ENCODE results near the gene STXBP6. TPM values are rescaled to one million over a fixed set of nuclear protein-coding genes. Genes with fewer than 3 reads are reported as not detected.

STXBP6 gene
- total RNA-seq, 2 experiments from 2014 or later, result not detected

DNA sequence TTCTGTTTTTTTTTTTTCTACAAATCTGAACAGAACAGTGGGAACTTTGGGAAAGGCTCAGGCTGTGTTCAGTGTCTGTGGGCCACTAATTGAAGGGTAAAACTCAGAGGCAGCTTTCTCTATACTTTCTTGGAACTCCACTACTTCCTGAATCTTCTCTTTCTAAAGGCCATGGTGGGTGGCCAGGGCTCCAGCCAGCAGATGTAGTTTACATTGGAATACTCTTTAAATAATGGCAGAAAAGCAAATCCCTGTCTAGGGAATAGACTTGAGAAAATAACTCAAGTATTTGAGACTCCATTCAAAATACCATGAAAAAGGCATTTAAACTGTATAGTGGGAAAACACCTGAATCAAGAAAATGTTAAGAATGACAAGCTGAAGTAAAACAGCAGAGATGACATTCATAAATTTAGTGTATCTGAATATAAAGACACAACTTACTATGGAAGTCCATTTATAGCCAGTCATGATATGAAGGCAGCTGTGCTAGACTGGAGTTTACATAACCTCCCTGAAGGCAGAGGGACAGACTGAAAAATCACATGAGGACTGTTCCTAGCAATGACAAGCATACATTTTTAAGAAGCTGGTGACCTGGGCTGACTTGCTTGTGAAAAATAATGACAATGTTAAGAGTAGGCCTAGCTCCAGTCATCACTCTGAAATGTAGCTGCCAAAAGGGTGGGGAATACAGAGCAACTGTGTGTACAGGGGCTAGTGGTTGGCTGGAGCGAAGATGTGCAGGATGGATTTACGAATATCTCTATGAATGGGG, 168.6 kb downstream of the STXBP6 start:
- ChIA-PET POLR2A (no interaction called here), CTCF (no interaction called here)
- Mint-ChIP-seq H3K4me1 (ENCODE audit: low read depth) (no peaks in the 10 kb centered on the region), H3K27me3 (peaks cover 24% of the 10 kb centered on the region), H3K4me3 (no peak overlapping the region), H3K27ac (no peak overlapping the region), H3K36me3 (ENCODE audit: low read depth) (no peaks in the 10 kb centered on the region), H3K9me3 (no peaks in the 10 kb centered on the region)
- DNase-seq, result no peak
- no peak overlapping the region for H3K4me3 ChIP-seq (ENCODE audit: low read length)
- intact Hi-C loops (cut with DNase I, micrococcal nuclease), result no loop called here
- H3K9me3 ChIP-seq (ENCODE audit: control insufficient read depth in 1 of 2, insufficient read depth in 1 of 2, low read length in 2 of 2), result no peaks in the 10 kb centered on the region
- ATAC-seq (ENCODE audit: poor library complexity), result no peak
- H3K4me1 ChIP-seq (ENCODE audit: insufficient read depth, low read length), result no peaks in the 10 kb centered on the region
- H3K36me3 ChIP-seq (ENCODE audit: insufficient read depth, low read length), result no peaks in the 10 kb centered on the region
- no peaks in the 10 kb centered on the region for H3K27me3 ChIP-seq (ENCODE audit: control insufficient read depth in 1 of 2, insufficient read depth in 2 of 2, low read length in 2 of 2)
- no peak overlapping the region for H3K27ac ChIP-seq (ENCODE audit: low read depth in 1 of 2, low read length in 2 of 2)
- TF ChIP-seq CTCF (IDR thresholded peaks at IDR 0.05), result no peak

DNA sequence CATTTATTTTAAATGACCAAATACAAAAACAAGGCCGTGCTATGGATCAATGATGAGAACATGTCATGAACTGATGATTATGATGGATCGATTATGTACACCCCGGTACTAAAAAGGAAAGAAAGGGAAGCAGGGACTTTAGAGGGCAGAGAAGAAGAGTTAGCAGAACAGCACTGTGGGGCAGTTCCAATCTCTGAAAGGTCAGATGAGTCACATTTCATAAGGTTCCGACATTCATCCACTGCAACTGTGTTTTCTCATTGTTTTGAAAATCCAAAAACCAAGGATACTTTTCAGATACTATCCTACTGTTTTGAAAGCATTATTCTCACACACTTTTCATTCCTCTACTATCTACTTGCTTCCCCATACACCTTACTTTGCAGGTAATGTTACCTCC, 169.3 kb downstream of the STXBP6 start:
- TF ChIP-seq CTCF (IDR thresholded peaks at IDR 0.05), result no peak
- Histone ChIP-seq H3K27me3 (ENCODE audit: control insufficient read depth in 1 of 2, insufficient read depth in 2 of 2, low read length in 2 of 2) (no peaks in the 10 kb centered on the region), H3K36me3 (ENCODE audit: insufficient read depth, low read length) (no peaks in the 10 kb centered on the region), H3K4me3 (ENCODE audit: low read length) (no peak overlapping the region), H3K9me3 (ENCODE audit: control insufficient read depth in 1 of 2, insufficient read depth in 1 of 2, low read length in 2 of 2) (no peaks in the 10 kb centered on the region), H3K27ac (ENCODE audit: low read depth in 1 of 2, low read length in 2 of 2) (no peak overlapping the region), H3K4me1 (ENCODE audit: insufficient read depth, low read length) (no peaks in the 10 kb centered on the region)
- intact Hi-C loops (cut with DNase I, micrococcal nuclease), result no loop called here
- H3K27ac Mint-ChIP-seq, result no peak overlapping the region
- ChIA-PET POLR2A (no interaction called here), CTCF (no interaction called here)
- ATAC-seq (ENCODE audit: poor library complexity) (no peak), DNase-seq (no peak)
- H3K9me3 Mint-ChIP-seq, result no peaks in the 10 kb centered on the region
- peaks cover 23% of the 10 kb centered on the region for H3K27me3 Mint-ChIP-seq
- H3K4me3 Mint-ChIP-seq, result no peak overlapping the region
- no peaks in the 10 kb centered on the region for H3K36me3 Mint-ChIP-seq (ENCODE audit: low read depth)
- H3K4me1 Mint-ChIP-seq (ENCODE audit: low read depth), result no peaks in the 10 kb centered on the region

- no peak overlapping the region for H3K27ac Mint-ChIP-seq
- Histone ChIP-seq H3K36me3 (ENCODE audit: insufficient read depth, low read length) (no peaks in the 10 kb centered on the region), H3K4me1 (ENCODE audit: insufficient read depth, low read length) (no peaks in the 10 kb centered on the region), H3K27me3 (ENCODE audit: control insufficient read depth in 1 of 2, insufficient read depth in 2 of 2, low read length in 2 of 2) (no peaks in the 10 kb centered on the region), H3K27ac (ENCODE audit: low read depth in 1 of 2, low read length in 2 of 2) (no peak overlapping the region), H3K4me3 (ENCODE audit: low read length) (no peak overlapping the region), H3K9me3 (ENCODE audit: control insufficient read depth in 1 of 2, insufficient read depth in 1 of 2, low read length in 2 of 2) (no peaks in the 10 kb centered on the region)
- TF ChIP-seq CTCF (IDR thresholded peaks at IDR 0.05), result no peak
- H3K27me3 Mint-ChIP-seq, result peaks cover 31% of the 10 kb centered on the region
- no peaks in the 10 kb centered on the region for H3K36me3 Mint-ChIP-seq (ENCODE audit: low read depth)
- DNase-seq (no peak), ATAC-seq (ENCODE audit: poor library complexity) (no peak)
- H3K9me3 Mint-ChIP-seq, result no peaks in the 10 kb centered on the region
- no peaks in the 10 kb centered on the region for H3K4me1 Mint-ChIP-seq (ENCODE audit: low read depth)
- H3K4me3 Mint-ChIP-seq, result no peak overlapping the region
- ChIA-PET POLR2A (no interaction called here), CTCF (no interaction called here)
- intact Hi-C loops (cut with DNase I, micrococcal nuclease), result no loop called here
These were observed 170.1 kb downstream of the STXBP6 start for GRCh38 chr14:24879661-24880386.

Data from CD4-positive, alpha-beta T cell (primary cell).